Myocyte (in vitro differentiated cells): ENCODE results near the gene GTSE1. TPM values are rescaled to one million over a fixed set of nuclear protein-coding genes. Genes with fewer than 3 reads are reported as not detected.

Experiments used
- DNase-seq: peaks from one replicate; pipeline ENCODE4 v3.0.0-alpha.2; 2012; ENCODE audit warnings: low read depth
- total RNA-seq: library from RNA; depleted of rRNA; stranded (reverse); fragments of >200 nt; gene quantifications from 2 replicates; pipeline ENCODE4 v1.2.3, GENCODE V29; 2014

Gene GTSE1
- total RNA-seq, 1 donor from 2014 or later = 0.35 TPM

DNA sequence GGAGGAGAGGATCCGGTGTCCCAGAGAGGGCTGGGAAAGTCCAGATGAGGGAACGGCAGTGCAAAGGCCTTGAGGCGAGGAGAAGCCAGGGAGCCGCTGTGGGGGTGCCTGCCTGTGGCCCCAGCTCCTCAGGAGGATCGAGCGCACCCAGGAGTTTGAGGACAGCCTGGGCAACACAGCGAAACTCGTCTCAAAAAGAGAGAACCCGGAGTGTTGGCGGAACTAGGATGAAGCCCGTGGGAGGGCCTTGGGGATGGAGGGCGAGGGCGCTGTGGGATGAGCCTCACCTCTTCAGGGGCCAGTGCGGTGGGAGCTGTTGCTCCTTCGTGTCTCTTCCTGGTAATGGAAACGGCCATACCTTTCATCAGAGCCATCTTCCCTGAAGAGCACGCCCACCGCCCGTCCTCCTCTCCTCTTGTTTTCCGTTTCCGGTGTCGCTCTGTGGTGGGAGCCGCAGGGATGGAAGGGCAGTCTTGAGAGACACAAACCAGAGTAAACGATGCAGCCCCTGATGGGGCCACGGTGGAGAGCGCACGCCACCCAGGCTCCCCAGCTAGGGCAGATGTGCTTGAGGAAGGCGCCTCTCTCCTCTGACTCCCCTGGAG lies 54.6 kb downstream of the GTSE1 start:
- no peak for DNase-seq

DNA sequence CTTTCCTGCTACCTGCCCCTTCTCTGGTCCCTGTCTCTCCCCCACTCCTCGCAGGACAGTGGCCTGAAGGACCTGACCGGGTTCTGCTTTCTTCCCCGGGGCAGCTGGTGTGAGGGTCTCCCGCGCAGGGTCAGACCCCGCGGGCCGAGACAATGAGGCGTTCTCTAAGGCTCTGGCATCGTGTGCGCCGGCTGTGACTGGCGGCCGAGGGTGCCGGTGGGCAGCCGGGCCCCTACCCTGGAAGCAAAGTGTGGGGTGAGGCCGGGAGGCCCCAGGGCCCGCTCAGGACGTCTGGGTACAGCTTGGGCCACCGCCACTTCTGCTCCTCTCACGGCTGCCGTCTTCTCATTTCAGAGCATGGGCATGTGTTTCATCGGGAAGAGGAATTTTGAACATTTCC lies 55.1 kb downstream of the GTSE1 start:
- DNase-seq = no peak

DNA sequence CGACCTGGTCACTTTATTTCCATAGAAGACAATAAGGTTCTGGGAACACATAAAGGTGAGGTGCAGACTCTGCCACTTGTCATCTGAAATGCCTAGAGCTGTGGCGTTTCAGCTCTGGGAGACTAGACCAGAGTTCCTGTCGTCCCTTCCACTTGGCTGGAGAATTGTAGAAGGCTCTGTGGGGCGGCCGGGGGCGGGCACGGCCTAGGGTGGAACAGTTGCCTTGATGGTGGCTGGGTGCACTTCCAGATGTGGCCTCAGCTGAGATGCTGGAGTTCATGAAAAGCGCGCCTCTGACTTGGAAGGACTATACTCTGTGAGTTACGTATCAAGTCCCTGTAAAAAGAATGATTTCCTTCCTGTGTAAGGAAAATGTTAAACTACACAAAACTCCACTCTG lies 55.6 kb downstream of the GTSE1 start:
- DNase-seq = no peak

DNA sequence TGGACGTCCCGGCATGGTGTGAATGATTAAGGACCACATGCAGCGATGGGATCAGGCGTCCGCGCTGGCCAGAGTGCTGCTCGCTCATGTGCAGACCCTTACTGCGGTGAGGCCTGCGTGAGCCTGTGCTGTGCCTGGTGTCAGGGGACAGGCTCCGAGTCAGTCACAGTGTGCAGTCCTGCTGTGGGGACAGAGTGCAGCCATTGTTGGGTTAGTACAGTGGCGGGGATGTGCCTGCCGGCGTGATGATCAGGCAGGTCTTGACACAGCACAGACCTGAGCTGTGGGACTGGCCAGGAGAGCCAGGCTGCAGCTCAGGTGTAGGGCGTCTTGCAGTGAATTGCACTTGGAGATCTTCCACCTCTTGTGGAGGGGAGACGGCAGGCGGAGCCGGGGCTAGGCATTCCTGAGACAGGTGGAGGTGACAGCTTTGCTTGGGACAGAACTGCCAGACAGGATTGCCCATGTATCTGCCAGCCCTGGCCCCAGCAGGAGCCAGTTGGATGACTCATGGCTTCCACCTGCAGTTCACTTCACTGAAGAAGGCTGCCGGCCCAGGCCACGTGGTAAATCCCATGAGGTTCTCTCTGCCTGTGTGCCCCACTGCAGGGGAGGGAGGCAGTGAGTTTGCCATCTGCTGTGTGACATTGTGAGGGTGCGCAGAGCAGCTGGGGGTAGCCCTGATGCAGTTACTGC lies 56.2 kb downstream of the GTSE1 start:
- peak; percentile 73 for DNase-seq

DNA sequence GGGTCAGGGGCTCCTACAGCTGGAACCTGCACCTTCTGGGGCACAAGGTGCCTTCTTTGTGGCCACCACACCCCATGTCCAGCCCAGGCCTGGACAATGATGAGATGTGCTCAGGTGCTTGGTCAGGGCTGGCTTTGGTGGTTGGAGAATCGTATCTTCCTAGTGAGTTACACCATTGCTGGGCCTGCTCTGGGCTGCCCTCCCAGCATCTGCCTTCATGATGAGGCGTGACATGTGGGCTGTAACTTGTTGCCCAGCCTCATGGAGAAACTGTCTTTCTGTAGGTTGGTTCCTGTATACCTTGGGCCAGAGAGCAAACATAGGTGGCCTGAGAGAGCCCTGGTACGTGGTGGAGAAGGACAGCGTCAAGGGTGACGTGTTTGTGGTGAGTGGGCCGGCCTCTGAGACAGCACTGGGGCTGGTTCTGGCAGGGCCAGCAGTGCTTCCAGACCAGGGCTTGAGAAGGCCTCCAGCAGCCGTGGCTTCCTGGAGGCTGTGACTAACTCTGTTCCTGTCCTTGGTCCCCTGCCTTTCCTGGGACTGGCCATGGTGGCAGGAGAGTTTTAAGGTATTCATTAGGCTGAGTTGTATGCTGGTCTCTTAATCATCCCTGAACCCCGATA lies 56.9 kb downstream of the GTSE1 start:
- DNase-seq = no peak

DNA sequence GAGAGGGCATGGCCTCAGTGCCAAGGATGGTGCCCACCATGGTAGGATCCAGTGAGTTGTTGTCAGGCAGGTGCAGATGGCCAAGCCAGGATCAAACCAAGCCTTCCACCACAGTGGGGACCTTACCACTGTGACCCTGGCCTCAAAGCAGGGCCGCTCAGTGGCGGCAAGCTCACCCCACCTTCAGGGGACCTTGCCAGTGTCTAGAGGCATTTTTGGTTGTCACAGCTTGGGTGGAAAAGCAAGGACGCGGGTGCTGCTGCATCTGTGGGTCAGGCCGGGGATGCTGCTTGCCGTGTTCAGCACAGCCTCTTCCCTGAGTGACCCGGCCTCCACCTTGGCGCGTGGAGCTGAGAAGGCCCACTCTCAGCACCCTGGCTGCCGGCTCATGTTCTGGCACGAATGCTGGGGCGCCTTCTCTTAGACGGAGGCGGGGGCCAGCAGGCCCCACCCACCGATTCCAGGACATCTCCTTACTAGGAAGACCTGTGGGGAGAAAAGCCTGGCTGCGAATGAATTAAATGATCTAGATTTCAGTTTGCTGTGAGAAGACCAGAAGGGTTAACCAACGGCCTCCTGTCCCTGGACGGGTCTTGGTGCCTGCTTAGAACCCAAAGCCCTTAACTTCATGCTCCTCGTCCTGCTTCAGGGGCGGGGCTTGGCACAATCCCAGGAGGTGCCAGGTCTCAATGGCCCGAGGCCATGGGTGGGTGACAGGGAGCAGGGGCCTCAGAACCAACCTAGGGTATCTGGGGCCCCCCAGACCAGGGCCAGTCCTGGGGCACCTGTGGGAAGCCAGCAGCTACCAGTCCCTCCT lies 57.7 kb downstream of the GTSE1 start:
- no peak for DNase-seq

DNA sequence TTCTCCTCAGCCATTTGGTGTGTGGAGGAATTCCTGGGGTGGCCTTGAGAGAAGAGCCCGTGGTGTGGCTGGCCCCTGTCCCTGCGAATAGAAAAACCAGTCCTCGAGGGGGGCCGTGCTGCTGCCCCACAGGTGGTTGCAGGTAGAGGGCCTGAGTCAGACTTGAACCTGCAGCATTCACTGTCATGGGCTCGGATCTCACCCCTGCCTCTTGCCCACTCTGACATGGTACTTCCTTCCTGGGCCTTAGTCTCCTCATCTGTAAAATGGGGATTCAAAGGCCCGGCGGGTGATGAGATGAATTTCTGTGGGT lies 58.3 kb downstream of the GTSE1 start:
- DNase-seq = no peak

DNA sequence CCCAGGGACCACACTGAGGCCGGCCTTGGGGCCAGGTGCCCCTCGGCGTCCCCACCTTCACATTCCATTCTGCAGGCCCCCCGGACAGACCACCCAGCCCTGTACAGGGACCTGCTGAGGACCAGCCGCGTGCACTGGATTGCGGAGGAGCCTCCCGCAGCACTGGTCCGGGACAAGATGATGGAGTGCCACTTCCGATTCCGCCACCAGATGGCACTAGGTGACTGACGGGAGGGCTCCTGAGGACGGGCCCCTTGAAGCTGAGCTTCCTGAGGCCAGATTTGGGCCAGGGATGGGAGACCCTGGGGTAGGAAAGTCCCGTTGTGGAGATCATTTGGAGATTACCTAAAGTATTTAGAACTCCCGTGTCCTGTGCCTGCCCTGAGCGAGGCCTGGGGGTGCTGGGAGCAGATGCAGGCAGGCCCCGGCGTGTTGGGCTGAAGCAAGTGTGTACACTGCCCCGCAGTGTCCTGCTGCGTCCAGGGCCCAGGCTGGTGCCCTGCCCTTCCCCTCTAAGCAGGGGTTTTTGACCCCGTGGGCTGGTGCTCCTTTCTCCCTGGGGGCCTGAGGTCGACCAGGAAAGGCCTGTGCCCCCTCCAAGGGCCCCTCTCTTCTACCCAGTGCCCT lies 58.8 kb downstream of the GTSE1 start:
- DNase-seq = peak; percentile 88

DNA sequence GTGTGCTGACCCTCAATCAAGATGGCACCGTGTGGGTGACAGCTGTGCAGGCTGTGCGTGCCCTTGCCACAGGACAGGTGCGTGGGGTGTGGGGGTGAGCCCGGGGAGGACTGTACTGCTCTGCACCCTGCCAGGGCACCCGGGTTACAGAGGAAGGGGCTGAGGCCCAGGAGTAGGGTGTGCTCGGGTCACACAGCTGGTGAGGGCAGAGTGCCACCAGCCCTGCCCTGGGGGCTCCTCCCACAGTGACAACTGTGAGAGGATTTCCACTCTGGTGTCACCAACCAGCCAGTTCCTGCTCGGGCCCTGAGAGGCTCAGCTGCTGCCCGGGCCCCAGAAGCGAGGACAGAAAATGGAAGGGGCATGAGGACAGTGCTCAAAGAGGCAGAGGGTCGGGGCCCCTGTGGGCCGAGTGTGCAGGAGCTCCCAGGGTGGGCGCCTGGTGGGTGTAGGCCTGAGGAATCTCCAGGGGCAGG lies 59.4 kb downstream of the GTSE1 start:
- peak; percentile 95 for DNase-seq

DNA sequence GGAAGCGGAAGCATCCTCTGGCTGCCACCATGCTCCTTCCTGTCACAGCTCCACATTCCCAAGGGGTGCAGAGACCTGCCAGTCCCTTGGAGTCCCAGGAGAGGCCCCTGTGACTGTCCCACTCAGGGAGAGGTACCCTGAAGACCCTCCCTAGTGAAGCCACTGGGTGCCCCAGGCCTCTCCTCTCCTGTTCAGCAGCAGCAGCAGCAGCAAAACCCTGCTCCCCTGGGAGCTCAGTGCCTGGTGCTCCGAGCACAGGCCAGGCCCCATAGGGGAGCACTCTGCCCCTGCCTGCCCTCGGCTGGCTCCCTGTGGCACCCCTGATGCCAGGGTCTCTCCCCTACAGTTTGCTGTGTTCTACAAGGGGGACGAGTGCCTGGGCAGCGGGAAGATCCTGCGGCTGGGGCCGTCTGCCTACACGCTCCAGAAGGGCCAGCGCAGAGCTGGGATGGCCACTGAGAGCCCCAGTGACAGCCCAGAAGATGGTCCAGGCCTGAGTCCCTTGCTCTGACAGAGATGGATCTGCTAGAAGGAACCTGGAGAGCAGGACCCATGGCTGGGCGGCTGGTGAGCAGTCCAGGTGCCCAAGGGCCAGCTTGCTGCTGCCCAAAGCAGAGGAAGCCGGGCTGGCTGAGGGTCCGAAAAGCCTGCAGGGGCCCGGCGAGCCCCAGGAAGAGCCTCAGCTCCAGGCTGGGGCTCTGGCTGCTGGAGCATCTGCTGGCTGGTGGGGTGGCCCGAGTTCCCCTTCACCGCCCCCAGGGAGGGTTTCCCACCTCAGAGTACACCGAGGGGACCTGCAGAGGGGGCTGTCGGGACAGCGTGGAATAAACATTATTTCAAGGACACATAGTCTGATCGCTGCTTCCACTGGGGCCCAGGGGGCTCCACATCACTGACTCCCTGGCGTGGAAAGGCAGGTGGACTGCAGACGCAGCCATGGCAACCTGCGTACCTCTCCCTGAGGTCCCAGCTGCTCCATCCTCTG lies 60.1 kb downstream of the GTSE1 start:
- no peak for DNase-seq

DNA sequence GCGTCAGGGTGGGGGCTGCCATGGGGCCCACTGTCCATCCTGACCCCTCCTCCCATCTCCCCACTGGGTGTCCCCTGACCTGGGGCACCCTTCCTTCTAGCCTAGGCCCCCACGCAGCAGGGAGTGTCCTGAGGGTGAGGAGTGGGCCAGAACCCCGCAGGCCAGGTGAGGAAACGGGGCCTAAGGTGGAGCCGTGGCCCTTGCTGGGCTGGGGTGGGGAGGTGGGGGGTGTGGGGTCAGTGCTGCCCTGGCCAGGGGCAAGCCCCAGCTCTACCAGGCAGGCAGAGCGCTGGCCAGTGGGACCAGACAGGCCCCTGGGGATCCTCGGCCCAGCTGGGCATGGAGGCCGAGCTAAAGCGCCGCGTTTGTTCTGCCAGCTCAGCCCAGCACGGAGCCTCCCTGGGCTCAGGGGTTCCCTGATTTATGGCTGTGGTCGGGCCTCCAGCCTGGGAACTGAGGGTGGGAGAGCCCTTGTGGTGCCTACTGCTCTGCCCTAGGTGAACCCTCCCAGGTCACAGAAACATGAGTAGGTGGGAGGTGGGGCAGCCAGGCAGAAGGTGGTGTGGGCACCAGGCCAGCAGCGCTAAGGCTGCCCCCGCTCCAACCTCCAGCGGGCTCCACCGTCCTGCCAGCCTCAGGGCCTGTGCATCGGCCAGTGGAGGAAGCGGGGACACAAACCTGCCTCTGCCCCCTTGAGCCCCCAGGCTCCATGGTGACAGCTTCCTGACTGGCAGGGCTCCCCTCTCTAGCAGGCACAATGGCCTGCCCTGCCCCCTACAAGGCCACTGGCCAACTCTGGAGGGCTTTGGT lies 61.2 kb downstream of the GTSE1 start:
- no peak for DNase-seq

DNA sequence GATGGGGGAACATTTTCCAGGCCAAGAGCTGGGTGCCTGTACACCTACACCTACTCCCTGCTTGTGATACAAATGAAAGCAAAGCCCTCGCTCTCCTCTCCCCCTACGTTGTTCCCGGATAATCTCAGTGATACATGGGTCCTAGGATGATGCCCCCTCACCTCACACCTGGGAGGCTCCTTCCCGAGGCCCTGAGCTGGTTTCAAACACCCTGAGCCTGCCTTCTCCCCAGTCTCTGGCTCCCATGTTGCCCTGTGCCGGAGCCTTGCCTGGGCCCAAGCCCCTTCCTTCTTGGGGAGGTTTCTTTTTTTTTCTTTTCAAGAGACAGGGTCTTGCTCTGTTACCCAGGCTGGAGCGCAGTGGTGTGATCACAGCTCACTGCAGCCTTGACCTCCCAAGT lies 62.1 kb downstream of the GTSE1 start:
- DNase-seq = no peak

DNA sequence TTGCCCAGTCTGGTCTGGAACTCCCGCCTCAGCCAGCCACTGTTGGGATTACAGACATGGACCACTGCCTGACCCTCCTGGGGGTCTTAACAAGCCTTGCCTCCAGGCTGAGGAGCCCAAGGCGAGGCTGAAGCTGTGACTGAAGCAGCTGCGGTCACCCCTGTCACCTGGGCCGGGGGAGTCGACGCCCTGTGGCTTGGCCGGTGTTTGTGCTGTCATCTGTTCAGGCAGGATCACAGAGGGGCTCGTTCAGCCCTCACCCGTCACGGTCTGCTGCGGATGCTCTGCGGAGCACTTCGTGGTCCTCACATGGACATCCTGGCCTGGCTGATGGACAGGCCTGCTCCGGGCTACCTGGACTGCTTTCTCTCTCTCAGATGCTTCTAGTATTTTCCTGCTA lies 62.7 kb downstream of the GTSE1 start:
- no peak for DNase-seq

DNA sequence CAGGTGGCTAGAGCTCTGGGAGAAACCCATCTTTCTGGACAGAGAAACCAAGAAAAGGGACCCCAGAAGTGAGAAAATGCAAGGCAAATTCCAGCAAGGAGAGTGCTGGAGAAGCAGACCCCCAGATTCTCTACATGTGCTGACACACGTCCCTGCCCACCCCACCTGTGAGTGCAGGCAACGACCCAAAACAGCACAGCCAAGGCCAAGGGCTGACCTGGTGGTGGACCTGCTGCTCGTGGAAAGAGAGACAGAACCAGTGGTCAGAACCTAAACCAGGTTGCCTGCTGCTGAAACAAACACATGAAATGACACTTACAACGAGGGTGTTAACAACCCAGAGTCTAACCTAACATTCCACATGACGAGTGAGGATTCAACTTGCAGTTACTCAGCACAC lies 63.4 kb downstream of the GTSE1 start:
- DNase-seq = no peak

DNA sequence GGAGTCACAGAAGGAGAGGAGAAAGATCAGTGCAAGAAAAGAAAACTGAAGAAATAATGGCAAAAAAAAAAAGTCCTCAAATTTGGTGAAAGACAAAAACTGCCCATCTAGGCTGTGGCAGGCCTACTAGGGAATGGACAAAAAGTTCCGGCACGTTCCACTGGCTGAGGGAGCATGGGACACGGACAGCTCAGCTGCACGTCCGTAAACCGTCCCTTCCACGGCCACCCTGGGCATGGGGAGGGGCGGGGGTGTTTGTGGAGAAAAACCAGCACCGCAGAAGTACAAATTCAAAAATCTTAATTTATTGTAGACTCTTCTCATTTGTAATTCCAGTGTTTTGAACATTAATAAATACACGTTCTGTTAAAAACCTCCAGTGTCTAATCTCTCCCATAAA lies 64.2 kb downstream of the GTSE1 start:
- DNase-seq = no peak

DNA sequence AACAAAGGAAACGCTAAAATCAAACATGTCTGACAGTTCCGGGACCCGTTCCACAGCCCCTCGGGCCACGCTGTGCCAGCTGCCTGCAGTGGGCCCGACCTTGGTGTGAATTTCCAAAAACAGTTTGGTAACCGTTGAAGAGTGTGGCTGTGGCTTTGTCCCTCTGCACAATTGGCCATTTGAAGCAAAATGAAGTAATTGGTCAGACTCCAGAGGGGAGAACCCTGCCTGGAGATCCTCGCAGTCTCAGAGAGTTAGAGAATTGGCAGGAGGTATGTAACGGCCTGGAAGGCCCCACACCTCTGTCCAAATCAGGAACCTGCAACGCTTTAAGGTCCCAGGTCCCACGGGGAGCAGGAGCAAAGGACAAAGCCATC lies 65.1 kb downstream of the GTSE1 start:
- no peak for DNase-seq

DNA sequence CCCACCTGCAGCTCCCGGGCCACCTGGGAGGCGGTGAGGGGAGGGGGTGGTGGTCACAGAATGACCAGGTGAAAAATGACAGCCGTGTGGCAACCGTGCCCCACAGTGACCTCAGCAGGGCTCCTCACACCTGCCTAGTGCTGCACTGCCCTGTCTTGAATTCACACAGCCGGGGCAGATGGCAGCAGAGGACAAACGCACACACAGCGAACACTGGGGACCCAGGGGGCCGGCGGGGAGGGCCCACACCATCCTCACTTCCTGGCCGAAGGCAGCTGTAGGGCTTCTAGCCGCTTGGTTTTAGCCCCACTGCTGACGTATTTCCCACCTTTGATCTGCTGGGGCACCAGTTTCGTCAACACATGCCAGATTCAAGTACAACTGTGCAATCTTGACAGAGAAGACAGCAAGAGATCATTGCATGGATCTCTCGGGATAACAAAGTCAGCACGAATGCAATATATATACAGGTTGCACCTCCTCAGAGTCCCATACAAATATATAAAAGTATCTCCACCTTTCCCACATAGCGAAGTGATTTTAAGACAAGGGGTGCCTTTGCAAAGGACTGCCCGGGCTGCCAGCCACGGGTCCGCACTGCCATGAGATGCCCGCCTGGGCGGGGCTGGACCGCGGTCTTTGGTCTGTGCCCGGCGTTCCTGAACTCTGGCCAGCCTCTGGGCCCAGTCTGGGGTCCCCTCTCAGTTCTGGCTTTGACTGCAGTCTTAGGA lies 65.7 kb downstream of the GTSE1 start:
- peak; percentile 40 for DNase-seq

DNA sequence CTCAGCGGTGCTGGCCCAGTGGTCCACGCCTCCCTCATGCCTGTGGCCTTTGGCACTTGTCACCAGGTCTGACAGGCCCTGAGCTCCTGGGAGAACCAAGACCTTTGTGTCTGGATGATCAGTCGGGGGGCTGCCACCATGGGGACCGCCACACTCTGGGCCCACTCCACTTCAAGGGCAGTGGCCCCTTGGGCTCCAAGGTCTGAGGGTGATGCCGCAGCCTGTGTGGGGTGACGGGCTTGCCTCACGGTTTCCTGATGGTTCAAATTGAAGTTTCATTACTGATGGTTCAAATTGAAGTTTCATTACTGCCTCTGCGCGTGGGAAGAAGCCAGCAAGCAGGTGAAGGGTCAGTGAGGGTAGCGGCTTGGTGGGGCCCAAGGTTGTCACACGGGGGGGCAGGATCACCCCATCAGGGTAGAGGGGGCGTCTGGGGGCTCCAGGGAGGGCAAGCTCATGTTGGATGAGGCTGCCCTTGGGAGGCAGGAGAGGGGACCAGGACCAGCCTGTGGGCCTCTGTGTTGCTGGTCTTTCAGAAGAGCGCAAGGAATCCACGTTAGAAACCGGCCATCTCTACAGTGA lies 66.4 kb downstream of the GTSE1 start:
- no peak for DNase-seq
